HG03558 (cell line): ENCODE measurements around the gene DNER.
"Not testable (repeated sequence)": the region's sequence is repeated elsewhere in the genome, so short reads cannot be mapped to it uniquely, and the experiment has no call there.

Experiments used
- ATAC-seq: cut with Tn5 transposase; IDR thresholded peaks from one replicate; pipeline ENCODE4 v1.9.1; 2021; ENCODE audit warnings: moderate number of reproducible peaks; ENCODE audit not compliant: unreplicated experiment; ENCODE audit errors: extremely low read depth

Gene DNER

DNA sequence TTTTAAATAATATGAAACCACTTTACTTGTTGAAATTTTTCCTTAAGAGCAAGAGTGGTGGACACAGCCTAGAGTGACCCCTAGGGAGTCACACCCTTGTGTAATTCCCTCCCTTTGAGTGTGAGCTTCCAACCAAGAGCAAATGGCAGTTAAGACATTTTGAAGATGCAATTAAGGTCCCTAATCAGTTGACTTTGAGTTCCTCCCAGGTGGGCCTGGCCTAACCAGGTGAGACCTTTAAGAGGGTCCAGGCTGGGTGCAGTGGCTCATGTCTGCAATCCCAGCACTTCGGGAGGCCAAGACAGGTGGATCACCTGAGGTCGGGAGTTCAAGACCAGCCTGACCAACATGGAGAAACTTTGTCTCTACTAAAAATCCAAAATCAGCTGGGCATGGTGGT is 299.7 kb downstream of the DNER start:
- ATAC-seq: no peak

DNA sequence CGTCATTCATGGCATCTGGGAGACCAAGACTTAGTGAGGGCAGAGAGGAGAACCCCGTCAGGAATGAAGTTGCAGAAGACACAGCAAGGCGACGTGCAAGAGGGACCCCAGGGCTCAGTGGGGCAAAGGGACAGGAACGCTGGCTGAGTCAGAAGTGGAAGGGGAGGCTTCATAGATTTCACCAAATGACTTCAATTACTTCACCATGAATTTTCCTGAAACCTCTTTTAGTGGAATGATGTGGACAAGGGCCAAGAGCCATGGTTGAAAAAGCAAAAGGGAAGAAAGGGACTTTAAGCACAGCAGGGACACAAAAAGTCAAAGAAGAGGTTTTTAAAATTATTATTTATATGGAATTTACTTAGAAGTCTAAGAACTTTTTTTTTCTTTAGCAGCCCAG is 301.7 kb downstream of the DNER start:
- no peak for ATAC-seq

DNA sequence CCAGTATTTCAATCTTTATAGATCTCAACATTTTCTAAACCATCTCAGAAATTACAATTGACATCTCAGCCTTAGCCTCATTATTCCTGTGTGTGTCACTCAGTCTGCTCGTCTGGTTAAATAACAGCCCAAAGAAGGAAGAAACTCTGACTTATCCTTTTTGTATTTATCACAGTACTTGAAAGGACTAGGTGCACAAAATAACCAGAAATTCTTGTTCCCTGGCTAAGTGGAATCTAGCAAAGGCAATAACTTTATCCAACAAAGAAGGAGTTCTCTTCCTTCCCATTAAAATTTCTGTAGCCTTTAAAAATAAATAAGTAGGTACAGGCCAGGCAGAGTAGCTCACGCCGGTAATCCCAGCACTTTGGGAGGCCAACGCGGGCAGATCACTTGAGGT is 303.4 kb downstream of the DNER start:
- ATAC-seq: no peak

- ATAC-seq: no peak
Measured at GRCh38 chr2:229410264-229410663, 304.1 kb downstream of the DNER start.

- ATAC-seq: no peak
Measured at GRCh38 chr2:229409751-229410181, 304.6 kb downstream of the DNER start.

DNA sequence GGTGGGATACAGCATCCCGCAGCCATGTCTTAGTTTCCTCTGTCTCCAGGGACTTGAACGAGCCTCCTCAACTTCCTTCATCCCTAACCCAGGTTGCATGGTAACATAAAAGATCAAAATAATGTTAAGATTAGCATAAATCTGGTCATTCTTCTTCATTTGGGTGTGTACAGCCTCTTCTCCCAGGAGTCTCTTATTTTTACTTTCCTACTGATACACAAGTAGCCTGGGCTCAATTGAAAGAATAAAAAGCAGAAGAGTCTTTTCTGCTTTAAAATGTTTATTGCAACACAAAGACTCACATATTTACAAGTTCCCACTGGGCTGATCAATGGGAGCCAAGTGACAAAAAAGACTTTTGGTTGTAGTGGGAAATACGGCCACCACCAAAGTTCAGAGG is 305.4 kb downstream of the DNER start:
- no peak for ATAC-seq

DNA sequence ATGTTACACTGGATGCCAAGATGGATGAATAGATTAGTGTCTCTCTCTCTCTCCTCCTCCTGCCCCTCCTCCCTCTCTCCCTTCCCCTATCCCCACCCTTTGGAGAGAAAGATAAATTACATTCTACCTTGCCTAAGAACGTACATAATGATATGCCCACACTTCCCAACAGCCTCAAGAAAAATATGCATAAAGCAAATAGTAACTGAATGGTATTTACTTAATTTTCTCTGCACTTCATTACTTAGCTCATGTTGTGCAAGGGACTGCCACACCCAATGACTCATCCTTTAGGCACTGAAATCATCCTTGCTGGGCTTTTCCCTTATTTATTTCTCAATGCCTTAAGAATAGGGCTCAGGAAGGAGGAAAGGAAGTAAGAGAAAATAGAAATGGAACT is 306.0 kb downstream of the DNER start:
- ATAC-seq: no peak

GRCh38 chr2:229407170-229407569 is 307.2 kb downstream of the DNER start:
- ATAC-seq: no peak

GRCh38 chr2:229405796-229406195 is 308.6 kb downstream of the DNER start:
- ATAC-seq: no peak

DNA sequence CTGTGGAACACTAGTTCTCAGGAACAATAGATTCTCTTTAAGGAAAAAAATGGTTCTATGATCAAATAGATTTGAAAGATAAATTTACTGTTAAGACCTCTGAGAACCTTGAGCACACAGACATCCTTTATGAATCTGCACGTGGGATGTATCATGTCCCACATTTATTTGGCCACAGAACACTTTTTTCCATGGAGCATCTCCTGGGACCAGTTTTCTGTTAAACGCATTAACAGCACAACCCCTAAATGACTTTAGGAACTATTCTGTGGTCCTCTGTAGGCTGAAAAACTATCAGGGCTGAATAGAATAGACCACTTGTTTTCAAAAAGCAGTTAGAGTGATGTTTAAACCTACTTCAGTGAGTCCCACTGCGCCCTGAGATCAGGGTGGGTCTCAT is 311.1 kb downstream of the DNER start:
- no peak for ATAC-seq

- ATAC-seq: no peak
Measured at GRCh38 chr2:229401171-229401865, 313.0 kb downstream of the DNER start.

DNA sequence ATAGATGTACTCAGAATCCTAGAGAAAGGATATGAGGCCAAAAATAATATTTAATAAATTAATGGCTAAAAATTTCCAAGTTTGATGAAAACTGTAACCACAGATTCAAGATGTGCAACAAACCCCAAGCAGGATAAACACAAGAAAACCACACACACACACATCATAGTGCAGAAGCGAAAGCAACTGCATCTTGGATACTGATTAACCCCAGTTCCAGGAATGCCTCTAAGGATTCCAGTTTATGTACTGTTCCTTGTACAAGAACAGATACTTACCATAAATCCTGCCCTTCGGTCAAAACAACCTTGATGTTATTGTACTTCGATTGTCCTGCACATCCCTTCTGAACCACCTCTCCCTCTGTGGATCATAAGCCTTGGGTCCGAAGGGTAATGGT is 320.4 kb downstream of the DNER start:
- no peak for ATAC-seq

DNA sequence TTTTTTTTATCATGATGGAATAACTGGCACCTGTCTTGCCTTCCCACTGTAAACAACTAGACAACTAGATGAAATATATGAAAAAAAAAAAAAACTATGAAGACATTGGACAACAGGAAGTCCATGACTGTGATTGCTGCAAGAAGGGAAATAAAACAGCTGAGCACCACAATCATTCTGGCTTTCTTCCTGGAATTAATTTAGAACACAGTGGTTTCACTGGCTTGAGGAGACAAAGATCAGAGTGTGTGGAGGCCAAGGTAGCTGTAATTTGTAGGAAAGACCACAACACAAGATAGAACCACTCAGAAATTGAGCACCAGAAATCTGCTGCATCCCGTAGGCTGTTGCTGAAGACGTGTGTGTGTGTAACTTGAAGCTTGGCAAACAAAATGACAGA is 322.2 kb downstream of the DNER start:
- no peak for ATAC-seq

- no peak for ATAC-seq
Measured at GRCh38 chr2:229388731-229389130, 325.6 kb downstream of the DNER start.

DNA sequence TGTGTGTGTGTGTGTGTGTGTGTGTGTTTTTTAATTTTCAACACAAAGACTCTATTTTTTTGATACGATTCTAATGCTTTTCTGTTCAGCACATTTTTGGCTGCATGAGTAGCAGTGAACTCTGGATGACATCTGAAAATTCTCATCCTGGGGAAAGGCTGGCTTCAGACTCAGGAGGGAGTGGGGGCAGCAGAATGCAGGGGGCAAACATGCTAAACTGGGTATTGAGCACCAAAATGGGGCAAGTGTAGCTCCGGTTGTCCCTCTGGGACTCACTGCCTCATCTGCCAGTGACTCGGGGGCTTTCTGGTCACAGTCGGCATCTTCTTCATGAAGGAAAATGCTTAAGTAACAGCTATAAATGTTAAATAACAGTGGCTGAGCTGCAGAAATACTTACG is 326.5 kb downstream of the DNER start:
- no peak for ATAC-seq

DNA sequence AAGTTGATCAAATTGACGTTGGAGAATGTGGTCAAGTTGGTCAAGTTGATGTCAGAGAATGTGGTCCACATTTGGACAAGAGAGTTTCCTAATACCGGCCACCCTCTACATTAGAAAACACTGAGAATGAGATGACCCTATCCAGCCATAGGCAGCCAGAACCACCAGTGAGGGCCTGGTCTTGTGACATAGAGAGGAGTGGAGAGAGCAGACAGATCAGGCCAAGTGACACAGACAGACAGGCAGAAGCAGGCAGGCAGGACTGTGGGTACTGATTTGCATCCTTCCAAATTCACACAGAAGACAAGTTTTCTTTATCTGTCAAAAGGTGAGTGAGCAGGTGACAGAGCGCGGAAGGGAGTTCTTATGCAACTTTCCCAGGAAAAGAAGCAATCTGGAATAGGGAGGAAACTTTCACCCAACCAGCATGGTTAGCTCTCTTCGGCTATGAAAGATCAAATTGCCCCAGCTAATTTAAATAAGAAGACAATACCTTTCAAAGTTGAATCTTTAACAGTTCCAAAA is 334.2 kb downstream of the DNER start:
- no peak for ATAC-seq

DNA sequence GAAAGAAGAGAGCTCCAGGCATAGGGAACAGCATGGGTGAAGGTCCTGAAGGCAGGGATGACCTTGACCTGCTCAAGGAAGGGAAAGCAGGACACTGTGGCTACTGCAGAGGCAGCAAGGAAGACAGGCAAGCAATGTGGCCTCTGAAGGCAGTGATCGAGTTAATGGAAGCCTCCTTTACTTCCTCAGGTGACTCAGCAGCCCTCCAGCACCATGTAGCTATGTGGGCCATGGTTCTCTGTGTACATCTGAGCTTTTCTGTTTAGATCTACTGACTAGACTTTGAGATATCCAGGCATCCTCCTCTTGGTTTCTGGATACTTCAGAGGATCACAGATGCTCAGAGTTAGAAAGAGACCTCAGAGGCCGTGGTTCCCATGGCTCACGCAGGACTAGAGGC is 336.0 kb downstream of the DNER start:
- no peak for ATAC-seq

GRCh38 chr2:229376866-229377265 is 337.5 kb downstream of the DNER start:
- ATAC-seq: no peak

- no peak for ATAC-seq
Measured at GRCh38 chr2:229375251-229375650, 339.1 kb downstream of the DNER start.

GRCh38 chr2:229373311-229373710 is 341.0 kb downstream of the DNER start:
- not testable (repeated sequence) for ATAC-seq

DNA sequence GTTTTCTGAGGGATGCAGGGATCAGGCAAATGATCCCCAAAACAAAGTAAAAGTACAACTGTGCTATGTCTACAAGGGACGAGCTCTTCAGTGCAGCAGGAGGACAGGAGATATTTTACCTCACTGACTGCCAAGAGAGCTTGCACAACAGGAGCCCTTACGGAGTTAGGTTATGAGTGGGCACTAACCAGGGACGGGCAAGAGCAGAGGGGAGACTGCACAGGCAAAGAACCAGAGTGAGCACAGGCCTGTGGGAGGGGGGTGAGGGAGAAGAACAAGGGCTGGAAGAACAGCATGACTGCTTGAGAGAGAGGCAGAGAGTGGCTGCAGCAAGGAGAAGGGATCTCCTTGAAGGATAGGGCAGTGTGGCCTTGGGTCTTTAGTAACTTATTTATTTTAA is 342.1 kb downstream of the DNER start:
- ATAC-seq: no peak

DNA sequence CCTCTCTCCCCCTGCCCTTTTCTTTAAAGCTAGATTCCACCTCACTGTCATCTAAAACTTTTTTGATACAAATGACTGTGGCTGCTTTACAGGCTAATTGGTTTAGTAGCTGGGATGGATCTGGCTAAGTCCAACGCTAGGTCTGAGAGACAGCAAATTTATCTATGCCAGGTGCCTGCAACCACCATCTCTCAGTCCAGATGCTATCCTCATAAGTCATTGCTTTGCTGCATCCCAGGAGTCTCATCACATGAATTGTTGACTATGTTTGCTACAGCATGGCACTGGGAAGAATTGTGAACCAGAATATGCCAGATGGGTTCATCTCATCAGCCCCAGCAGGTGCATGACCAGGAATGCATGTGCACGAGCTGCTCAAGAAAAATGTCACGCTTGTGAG is 343.3 kb downstream of the DNER start:
- ATAC-seq: no peak
